Activated T-helper 9 cell treated with anti-CD3 and anti-CD28 coated beads, Interleukin-2, amount 50 U/mL, for 16 hours (primary cell): ENCODE data around the gene FGF22.
A peak's percentile ranks its signal among the peaks of the same experiment; 100 is the strongest.
"Not testable (repeated sequence)": the region's sequence is repeated elsewhere in the genome, so short reads cannot be mapped to it uniquely, and the experiment has no call there.

ENCODE experiments used
- DNase-seq: peaks from one replicate; pipeline ENCODE4 v3.0.0-alpha.2; 2020; ENCODE audit warnings: low read depth

The FGF22 gene

DNA sequence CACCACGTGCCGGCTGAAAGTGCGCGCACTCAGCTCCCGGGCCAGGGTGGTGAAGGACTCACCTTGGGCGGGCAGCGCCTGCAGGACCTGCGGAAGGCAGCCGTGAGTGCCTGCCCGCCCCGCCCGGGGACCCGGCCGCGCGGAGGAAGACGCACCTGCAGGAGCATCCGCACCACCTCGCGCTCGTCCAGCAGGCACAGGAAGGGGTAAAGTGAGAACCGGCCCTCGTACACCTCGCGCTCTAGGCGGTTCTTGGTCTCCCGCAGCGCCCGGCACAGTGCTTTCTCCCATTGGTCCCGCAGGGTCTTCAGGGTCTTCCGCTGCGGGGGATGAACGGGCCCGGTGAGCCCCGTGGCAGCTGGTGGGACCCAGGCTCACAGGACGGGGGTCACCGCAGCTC lies 17.0 kb upstream of the FGF22 start:
- no peak for DNase-seq

DNA sequence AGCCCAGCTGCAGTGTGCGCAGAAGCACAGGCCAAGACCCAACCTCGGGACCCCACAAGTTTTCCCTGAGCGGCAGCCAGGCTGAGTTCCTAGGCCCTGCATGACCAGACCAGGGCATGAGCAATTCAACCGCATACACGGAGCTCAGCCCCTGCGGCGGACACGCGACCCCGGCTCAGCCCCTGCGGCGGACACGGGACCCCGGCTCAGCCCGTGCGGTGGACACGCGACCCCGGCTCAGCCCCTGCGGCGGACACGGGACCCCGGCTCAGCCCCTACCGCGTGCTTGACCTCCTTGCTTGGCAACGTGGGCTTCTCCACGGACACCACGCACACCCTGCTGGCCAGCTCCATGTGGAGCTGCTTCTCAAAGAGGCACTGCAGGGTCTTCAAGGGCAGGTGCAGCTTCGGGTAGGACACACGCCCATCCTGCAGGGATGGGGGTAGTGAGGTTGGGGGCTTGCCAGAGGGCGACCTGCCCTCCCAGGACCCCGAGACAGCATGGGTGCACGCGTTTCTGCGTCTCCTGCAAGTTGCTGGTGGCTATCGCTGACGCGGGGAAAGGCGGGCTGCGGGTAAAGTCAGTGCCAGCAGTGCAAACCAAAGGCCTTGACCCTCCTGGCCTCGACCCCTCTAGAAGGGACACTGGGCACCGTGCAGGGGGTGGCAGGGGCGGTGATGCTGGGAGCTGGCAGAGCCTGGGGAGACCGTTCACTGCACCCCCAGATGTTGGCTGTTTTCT lies 16.3 kb upstream of the FGF22 start:
- no peak for DNase-seq

DNA sequence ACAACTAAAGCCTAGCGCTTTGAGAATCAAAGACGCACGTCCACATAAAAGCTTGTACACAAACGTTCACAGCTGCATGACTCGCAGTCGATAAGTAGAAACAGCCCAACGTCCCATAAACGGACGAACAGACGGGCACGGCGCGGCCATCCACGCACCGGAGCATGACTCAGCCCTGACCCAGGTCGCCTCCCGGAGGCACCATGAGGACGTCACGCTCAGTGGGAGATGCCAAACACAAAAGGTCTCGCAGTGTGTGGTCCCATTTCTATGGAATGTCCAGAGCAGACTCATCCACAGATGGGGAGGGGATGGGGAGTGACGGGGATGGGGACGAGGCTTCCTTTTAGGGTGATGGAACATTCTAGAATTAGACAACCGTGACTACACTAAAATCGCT lies 15.7 kb upstream of the FGF22 start:
- no peak for DNase-seq

DNA sequence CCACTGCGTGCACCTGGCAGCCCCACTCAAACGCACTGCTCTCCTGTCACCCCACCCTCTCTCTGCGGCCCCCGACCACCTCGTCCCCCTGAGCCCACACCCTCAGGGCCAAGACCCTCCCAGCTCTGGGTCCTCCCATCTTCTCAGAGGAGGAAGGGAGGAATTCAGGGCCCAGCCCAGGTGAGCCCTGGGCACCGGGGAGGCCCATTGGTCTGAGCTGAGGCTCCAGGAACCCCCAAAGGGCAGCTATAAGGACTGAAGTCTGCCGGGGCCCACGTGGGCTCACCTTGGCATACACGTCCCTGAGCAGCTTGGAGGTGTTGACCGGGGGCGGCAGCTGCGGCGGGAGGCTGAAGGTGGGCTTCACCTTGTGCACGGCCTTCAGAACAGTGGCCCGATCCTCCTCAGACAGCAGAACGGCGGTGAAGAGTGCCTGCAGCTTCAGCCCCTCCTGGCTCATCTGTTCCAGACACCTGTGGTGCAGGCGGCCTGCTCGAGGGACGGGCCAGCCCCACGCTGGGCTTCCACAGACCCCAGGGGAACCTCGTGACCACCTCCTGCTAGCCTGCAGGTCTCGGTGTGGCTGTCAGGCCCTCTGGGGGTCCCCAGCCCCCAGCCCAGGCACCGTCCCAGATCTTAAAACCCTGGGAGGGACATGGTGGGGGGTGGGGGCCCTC lies 15.1 kb upstream of the FGF22 start:
- no peak for DNase-seq

DNA sequence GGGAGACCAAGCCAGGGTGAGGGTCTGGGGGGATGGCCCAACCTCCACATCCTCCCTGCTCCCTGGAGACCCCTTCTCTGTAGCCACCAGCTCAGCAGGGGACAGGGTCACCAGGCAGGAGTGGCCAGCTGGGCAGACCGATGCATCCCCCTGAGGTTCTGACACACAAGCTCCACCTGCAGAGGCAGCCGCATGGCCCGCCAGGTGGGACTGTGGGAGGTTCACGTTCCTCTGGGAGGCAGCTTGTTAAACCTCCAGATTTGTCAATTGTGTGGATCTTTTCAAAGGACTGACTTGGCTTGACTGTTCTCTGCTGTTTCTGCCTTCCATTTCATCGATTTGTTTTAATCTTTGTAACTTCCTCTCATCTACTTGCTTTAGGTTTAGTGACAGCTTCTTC lies 14.4 kb upstream of the FGF22 start:
- DNase-seq: no peak

DNA sequence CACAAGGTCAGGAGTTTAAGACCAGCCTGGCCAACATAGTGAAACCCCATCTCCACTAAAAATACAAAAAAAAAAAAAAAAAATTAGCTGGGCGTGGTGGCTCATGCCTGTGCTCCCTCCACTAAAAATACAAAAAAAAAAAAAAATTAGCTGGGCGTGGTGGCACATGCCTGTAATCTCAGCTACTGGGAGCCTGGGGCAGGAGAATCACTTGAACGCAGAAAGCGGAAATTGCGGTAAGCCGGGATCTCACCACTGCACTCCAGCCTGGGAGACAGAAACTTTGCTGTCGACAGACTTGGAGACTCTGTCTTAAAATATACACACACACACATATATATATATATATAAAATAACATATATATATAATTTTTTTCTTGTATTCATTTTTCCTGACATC lies 13.1 kb upstream of the FGF22 start:
- not testable (repeated sequence) for DNase-seq

DNA sequence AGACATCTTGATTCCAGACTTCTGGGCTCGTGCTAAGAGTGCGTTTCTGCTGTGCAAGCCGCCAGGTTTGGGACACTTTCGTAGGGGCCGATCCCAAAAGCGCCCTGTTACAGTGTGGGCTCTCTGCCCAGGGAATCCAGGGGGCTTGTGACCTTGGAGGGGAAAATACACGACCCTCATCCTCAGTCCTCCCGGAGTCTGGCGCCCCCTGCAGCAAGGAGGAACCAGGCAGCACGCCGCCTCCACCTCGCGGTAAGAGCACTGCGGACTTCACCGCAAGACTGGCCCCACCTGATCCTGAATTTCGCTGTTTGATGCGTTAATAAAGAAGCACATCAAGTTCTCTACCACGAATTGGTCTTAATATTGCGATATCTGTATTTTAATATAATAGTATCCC lies 11.5 kb upstream of the FGF22 start:
- DNase-seq: no peak

DNA sequence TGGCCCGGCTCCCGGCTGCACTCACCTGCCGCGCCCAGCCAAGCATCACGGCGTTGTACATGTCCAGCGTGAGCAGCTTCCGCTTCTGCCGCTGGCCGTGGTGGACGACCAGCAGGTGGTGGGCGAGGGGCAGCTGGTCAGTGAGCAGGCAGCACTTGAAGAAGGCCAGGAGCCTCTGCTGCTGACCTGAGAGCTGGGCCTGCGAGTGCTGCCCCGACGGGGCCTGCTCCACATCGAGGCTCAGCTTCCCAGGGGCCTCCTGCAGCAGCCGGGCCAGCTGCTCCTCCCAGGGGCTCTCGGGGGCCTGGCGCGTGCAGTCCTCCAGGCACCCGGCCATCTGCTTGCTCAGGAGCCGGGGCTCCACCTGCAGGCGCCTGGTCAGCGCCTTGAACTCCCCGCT lies 10.2 kb upstream of the FGF22 start:
- DNase-seq: not testable (repeated sequence)

DNA sequence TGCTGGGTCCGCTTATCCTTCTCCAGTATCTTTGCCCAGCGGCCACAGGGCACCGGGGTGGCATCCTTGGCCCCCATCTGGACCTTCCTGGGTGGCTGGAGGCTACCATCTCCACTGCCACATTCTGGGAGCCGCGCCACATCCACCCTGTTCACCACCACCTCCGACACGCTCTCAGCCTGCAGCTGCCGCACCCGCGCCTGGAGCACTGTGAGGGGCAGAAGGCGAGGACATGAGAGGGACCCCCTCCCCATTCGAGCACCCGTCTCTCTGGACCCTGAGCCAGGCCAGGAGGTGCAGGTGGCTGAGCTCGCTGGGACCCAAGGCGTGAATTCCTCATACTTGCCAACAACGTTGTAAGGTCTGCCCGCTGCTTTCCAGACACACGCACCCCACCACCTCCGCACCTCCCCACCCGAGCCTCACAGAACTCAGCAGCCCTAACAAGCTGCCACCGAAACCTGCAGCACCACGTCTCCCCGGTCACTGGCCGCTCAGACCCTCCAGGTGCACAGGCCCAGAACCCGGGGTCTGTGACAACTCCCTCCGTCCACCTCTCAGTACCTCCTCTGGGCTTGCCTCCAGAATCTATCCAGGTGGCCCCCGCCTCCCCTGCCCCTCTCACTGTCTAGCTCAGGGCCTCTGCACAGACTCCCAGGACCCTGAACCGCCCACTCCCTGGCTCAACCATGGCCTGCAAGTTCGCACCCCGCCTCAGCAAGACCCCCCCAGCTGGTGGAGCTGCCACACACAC lies 9.5 kb upstream of the FGF22 start:
- DNase-seq: no peak

DNA sequence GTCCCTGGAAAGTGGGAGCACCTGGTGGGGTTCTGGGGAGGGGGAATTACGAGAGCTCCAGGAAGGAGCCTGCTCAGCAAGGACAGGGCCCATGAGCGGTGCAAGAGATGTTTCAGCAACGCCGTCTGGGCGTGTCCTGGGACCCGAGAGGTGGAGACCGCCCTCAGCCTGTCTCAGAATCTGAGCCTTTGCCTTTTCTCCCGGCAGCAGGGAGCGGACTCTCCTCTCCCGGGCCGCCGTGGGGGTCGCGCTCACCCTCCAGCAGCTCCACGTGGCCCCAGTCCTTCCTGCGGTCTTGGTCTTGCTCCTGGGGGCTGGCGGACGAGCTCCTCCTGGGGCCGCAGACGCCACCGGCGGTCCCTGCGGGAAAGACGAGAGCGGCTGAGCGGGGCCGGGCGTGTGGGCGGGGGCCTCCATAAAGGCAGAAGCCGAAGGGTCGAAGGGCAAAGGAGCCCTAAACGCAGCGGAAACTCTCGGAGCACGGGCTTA lies 7.1 kb upstream of the FGF22 start:
- DNase-seq: peak; percentile 32

DNA sequence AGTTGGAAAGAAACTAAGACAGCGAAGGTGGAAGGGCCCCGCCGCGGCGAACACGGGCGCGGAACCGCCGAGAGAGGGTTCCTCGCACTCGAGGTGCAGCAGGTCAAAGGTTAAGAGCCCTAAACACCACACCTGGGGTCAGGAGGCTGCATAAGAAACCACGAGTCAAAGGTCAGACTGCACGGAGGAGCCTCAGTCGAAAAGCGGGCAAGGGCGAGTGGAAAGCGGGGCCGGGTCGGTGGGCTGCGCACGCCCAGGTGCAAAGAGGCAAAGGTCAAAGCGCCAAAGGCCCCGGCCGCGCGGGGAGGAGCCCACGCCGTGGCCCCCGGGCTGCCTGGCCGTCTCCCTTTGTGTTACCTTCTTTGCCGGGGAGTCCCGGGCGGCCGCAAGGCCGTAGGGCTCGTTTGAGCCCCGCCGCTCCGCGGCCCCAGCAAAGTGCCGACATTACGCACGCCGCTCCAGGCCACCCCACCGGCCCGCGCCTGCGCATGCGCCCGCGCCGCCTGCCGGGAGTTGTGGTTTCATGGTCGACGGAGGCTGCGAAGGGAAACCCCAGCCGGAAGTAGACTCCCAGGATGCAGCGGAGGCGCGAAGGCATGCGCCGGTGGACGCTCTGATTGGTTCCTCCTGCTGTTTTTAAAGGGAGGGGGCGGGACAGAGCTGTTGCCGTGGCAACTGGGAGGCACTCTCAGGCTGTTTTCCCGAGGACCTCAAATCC lies 6.5 kb upstream of the FGF22 start, which contains the start of gene POLRMT:
Gene POLRMT (minus strand): TSS at position 470 of the 718 bp plus-strand sequence. CDS start 25 bp downstream, at position 445.
- DNase-seq: peak; percentile 94

DNA sequence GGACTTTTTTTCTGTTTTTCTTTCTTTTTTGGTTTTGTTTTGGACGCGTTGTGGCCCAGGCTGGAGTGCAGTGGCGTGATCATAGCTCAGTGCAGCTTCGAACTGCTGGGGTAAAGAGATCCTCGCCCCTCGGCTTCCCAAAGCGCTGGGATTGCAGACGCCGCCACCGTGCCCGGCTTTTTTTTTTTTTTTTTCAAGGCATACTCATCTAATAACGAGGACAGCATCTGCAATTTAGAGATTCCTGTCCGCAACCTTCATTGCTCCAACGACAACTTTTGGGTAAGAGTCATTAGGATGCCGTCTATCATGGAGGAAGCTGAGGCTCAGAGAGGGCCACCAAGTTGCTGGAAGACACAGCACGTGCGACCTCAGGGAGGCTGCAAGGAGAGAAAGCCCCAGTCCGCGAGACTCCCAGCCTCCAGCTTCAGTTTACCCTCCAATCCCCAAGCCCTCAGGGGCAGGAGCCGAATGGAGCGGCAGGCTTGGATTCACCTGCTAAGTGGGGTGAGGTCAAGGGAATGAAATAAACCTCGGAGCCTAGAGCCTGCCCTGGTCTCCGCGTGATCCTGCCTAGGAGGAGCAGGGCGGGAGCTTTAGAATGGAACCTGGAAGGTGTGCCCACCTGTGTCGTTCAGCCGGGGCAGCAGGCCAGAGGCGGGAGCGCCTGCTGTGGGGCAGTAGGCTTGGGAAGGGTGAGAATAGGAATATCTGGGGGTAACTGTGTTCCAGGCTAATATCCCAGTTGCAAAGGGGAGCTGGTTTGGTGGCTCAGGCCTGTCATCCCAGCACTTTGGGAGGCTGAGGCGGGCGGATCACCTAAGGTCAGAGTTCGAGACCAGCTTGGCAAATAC lies 5.7 kb upstream of the FGF22 start:
- DNase-seq: no peak

DNA sequence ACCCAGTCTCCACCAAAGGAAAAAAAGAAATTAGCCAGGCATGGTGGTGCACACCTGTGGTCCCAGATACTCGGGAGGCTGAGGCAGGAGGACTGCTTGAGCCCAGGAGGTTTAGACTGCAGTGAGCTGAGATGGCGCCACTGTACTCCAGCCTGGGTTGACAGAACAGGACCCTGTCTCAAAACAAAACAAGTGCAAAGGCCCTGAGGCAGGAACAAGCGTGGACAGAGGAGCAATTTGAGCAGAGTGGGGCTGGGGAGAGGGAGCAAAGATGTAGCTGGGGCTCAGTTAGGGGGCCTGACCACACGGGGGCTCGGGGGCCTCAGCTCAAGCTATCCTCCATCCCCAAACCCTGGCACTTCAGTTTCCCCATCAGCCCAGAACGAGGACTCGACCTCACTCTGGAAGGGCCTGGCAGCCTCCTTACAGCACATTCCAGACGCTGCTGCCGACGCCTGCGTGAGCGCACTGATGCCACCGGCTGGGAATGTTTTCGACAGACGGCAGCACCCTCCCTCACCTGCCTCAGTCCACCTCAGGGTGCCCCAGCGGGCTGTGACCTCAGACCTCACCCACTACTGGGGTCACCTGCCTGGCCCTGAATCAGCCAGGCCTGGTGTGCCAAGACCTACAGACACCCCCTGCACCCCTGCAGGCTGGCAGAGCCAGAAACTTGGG lies 4.6 kb upstream of the FGF22 start:
- DNase-seq: no peak

DNA sequence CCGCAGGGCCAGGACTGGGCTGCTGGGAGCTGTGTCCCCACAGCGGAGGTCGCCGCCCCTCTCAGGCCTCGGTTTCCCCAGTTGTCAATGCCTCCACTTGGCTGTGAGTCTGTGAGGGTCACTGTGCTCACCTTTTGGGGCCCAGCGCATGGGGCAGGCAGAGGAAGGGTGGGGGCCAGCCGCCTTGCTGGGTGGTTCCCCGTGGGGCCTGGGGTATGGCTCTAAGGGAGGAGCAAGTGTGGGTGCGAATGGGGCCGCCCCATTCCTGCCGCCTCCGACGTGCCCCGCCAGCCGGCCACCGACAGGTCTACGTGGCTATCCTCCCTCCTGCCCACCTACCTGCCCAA lies 800 bp upstream of the FGF22 start:
- DNase-seq: no peak

DNA sequence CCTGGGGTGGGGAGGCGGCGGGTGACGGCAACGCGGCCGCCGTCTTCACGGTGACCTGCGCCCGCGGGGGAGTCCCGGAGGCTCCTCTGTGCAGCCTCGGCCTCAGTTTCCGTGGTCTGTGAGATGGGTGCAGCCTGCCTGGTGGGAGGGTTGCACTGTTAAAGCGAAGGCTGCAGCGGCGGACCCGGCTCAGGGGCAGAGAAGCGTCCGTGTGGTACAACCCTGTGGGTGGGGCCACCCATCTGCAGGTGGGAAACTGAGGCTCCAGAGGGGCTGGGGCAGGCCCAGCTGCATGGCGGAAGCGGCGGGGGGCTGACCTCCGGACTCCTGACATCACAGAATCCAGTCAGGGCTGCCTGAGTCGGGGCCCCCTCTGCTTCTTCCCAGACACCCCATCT lies 481 bp downstream of the FGF22 start:
- no peak for DNase-seq

DNA sequence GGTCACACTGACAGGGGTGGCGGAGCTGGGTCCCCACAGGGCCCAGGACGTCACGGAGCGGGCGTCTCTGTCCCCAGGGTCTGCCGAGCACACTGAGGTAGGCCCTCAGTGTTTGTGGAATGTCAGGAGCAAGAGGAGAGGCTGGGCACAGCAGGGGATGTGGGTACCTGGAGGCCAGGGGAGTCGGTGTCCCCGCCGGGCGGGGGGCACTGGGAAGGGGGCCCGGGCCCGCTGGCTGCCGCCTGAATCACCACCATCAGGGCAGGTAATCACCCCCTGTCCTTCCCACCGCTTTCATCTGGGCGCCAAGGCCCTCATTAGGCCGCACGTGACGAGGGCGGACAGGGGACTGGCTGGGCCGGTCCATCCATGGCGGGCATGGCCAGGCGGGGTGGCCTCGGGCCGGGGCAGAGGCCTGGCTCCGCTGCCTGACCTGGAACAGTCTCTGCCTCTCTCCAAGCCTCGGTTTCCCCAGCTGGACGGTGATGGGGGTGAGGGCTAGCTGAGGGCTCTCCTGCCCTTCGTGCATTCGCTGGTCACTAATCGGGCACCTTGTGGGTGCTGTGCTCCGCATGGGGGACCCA lies 1.0 kb downstream of the FGF22 start:
- no peak for DNase-seq

DNA sequence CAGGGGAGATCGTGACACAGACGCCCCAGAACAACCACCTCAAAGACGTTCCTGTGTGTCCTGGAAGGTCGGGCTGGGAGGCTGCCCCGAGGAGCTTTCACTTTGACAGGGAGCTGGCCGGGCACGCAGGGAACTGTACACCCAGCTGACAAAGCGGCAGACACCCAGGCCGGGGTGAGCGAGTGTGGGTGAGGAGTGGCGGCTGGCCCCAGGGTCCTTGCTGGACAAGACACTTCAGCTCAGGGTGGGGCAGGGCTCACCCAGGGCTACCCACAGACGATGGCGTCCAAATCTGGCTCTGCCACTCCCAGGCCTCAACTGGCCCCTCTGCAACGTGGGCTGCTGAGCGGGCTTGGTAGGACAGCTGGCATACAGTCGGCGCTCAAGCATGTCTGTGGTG lies 2.0 kb downstream of the FGF22 start:
- no peak for DNase-seq

DNA sequence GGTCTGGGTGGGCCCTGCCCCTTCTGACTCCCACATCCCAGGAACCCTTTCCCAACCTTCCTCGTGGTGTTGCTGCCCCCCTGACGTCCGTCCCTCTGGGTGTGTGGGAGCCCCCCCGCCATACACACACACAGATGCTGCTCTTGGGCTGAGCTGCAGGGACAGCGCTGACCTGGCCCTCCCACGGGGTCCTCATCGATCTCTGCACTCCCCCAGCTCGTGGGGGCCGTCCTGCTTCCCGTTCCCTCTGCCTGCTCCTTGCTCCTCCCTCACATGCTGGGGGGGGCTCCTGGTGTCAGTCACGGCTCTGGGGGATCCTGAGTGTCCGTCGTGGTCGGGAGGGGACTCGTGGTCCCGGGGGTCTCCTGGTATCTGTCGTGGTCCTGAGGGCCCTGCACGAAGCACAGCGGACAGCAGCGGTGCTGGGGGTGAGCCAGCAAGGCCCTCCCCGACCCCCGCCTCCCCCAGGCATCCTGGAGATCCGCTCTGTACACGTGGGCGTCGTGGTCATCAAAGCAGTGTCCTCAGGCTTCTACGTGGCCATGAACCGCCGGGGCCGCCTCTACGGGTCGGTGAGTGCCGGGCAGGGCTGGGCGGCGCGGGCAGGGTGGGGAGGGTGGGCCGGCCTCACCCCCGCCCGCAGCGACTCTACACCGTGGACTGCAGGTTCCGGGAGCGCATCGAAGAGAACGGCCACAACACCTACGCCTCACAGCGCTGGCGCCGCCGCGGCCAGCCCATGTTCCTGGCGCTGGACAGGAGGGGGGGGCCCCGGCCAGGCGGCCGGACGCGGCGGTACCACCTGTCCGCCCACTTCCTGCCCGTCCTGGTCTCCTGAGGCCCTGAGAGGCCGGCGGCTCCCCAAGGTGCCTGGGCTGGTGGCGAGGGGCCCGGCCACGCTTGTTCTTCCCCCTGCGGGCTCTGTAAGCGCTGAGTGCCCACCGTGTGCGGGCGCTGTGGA lies 3.4 kb downstream of the FGF22 start:
- DNase-seq: no peak

DNA sequence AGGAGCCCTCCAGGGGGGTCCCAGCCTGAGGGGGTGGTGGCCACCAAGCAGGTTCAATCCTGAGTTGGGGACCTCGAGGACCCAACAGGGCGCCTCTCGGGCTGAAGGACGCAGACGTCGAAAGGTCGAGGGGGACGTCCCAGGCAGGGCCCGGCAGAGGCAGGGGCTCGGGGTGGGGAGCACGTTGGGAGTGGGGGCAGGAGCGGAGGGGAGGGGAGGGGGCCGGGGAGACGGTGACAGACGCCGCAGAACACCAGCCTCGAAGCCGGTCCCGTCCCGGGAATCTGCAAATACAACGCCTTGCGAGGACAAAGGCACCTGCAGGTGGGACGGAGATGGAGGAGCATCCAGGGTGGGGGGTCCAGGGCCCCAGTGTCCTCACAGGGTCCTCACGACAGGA lies 4.1 kb downstream of the FGF22 start:
- no peak for DNase-seq
